ENCODE data around the gene POLE3. TPM values are rescaled to one million over a fixed set of nuclear protein-coding genes. Genes with fewer than 3 reads are reported as not detected.
A peak's percentile ranks its signal among the peaks of the same experiment; 100 is the strongest.

The POLE3 gene
- total and polyA plus RNA-seq, 9 of the 15 experiments (the other 6 are each of a cell fraction or from before 2014, with no cell fraction given): 52.6 to 179 (median 110) TPM

- H3K27me3 ChIP-seq (ENCODE audit: control insufficient read depth in 2 of 2, insufficient read depth in 2 of 2, low read length in 2 of 2): no peaks in the 10 kb centered on the region
- no peak overlapping the region for H3K27ac ChIP-seq (ENCODE audit: extremely low read depth, low read depth, low read length)
- FAIRE-seq: no peak
- H3K4me1 ChIP-seq (replicated peaks in 1 of 2; ENCODE audit: control insufficient read depth in 2 of 2, insufficient read depth in 2 of 2, low read length in 2 of 2): peaks cover 12 to 25% of the 10 kb centered on the region in 2 experiments; a peak in 4 of 5 replicates
- CTCF ChIA-PET (ENCODE audit: low intra/inter-chr PET ratio): no interaction called here
- peak overlapping the region in 1 of 2 experiments; percentile 52; a peak in 2 of 4 replicates for H3K9ac ChIP-seq (ENCODE audit: insufficient read depth in 1 of 2, low read depth in 2 of 2, low read length in 2 of 2)
- DNase-seq (ENCODE audit: extremely low read depth in 1 of 4, low spot score in 3 of 4): no peak
- no TSS peak for BruUV-seq (replicated peaks)
- no peak overlapping the region for H2AFZ ChIP-seq (ENCODE audit: low read depth, low read length)
- H4K20me1 ChIP-seq (replicated peaks; ENCODE audit: control insufficient read depth, insufficient read depth, low read length): 0 out of 2 replicates have a peak, but pooled peaks cover 3% of the 10 kb centered on the region
- ATAC-seq: no peak
- intact Hi-C loops (cut with micrococcal nuclease) (no loop called here), in situ Hi-C loops (cut with MboI) (no loop called here)
- 81% methylated on average over 6 of the region's 7 CpGs for WGBS (ENCODE audit: insufficient coverage, low coverage, missing lambda C conversion rate)
- H3K4me3 ChIP-seq: no peak overlapping the region
- no peak overlapping the region for H3K4me2 ChIP-seq (ENCODE audit: insufficient read depth, low read length)
- H3K9me1 ChIP-seq (ENCODE audit: control insufficient read depth, insufficient read depth, low read length): no peaks in the 10 kb centered on the region
- TF ChIP-seq SIN3A (IDR thresholded peaks at IDR 0.05; ENCODE audit: borderline replicate concordance in 2 of 2, control insufficient read depth in 1 of 2, low read depth in 2 of 2, low read length in 2 of 2) (no peak), EZH2 (IDR thresholded peaks at IDR 0.05; ENCODE audit: borderline replicate concordance, low read depth, low read length) (no peak), RBBP5 (IDR thresholded peaks at IDR 0.05; ENCODE audit: borderline replicate concordance, insufficient read depth, low read length, poor library complexity, severe bottlenecking) (no peak), RFX7 (CRISPR knock-in tag; IDR thresholded peaks at IDR 0.05) (no peak), GATAD2A (IDR thresholded peaks at IDR 0.05) (no peak), YBX1 (IDR thresholded peaks at IDR 0.05) (no peak), ZNF655 (CRISPR knock-in tag; IDR thresholded peaks at IDR 0.05) (no peak), PURB (CRISPR knock-in tag; IDR thresholded peaks at IDR 0.05; ENCODE audit: low read depth) (no peak), ZNF75A (CRISPR knock-in tag; IDR thresholded peaks at IDR 0.05) (no peak), RBFOX2 (IDR thresholded peaks at IDR 0.05; ENCODE audit: low read depth, low read length) (no peak), ESRRB (CRISPR knock-in tag; IDR thresholded peaks at IDR 0.05; ENCODE audit: borderline replicate concordance) (no peak), PHB (CRISPR knock-in tag; IDR thresholded peaks at IDR 0.05) (no peak), SMAD3 (CRISPR knock-in tag; conservative IDR thresholded peaks at IDR 0.05) (no peak)
- TF ChIP-seq, protein P1, sequence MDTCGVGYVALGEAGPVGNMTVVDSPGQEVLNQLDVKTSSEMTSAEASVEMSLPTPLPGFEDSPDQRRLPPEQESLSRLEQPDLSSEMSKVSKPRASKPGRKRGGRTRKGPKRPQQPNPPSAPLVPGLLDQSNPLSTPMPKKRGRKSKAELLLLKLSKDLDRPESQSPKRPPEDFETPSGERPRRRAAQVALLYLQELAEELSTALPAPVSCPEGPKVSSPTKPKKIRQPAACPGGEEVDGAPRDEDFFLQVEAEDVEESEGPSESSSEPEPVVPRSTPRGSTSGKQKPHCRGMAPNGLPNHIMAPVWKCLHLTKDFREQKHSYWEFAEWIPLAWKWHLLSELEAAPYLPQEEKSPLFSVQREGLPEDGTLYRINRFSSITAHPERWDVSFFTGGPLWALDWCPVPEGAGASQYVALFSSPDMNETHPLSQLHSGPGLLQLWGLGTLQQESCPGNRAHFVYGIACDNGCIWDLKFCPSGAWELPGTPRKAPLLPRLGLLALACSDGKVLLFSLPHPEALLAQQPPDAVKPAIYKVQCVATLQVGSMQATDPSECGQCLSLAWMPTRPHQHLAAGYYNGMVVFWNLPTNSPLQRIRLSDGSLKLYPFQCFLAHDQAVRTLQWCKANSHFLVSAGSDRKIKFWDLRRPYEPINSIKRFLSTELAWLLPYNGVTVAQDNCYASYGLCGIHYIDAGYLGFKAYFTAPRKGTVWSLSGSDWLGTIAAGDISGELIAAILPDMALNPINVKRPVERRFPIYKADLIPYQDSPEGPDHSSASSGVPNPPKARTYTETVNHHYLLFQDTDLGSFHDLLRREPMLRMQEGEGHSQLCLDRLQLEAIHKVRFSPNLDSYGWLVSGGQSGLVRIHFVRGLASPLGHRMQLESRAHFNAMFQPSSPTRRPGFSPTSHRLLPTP (IDR thresholded peaks at IDR 0.05; ENCODE audit: borderline replicate concordance, extremely low read depth, insufficient read length): no peak
- H3K36me3 ChIP-seq (ENCODE audit: control insufficient read depth, insufficient read depth, low read length): peaks cover 25% of the 10 kb centered on the region; the same call in 2 of the 3 replicates
- H3K9me3 ChIP-seq (replicated peaks; ENCODE audit: control insufficient read depth, insufficient read depth, low read depth, low read length): no peaks in the 10 kb centered on the region
- no peaks in the 10 kb centered on the region for H3K79me2 ChIP-seq (ENCODE audit: control insufficient read depth, insufficient read depth, low read length)
- POLR2A ChIA-PET: no interaction called here
Observed at GRCh38 chr9:113393281-113393680, 17.2 kb downstream of the POLE3 start.
